ENCODE measurements around the gene RAD51B. TPM values are rescaled to one million over a fixed set of nuclear protein-coding genes. Genes with fewer than 3 reads are reported as not detected.
A peak's percentile ranks its signal among the peaks of the same experiment; 100 is the strongest.

RAD51B gene
- total and polyA plus RNA-seq, 4 donors, result 2.5 to 95.0 (median 9.6) TPM

DNA sequence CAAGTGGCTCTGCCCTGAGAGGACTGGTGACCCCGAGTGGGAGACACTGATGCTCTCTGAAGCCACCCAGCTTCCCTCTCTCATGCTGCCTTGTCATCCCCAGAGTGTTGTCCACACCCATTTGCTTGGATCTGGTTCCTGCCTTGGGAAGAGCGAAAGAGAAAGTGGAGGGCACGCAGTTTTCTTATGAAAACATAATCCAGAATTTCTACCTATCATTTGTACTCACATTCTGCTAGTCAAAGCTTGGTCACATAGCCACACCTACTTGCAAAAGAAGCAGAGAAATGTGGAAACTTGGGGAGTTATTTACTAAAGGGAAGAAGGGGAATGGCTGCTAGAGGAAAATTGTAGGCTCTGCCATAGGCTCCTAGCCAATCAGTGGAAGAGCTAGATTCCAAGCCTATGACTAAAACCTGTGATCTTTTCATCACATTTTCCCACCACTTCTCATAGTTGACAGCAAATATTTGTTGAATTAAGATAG is 647.0 kb downstream of the RAD51B start:
- Histone ChIP-seq H3K9me3 (ENCODE audit: control insufficient read depth in 4 of 4, insufficient read depth in 3 of 4, low read length in 3 of 4) (no peaks in the 10 kb centered on the region), H3K36me3 (ENCODE audit: control insufficient read depth in 4 of 4, insufficient read depth in 4 of 4, low read length in 4 of 4) (no peaks in the 10 kb centered on the region), H3K27me3 (ENCODE audit: control insufficient read depth in 3 of 3, insufficient read depth in 3 of 3, low read length in 2 of 3) (no peaks in the 10 kb centered on the region), H3K9ac (ENCODE audit: insufficient read depth in 1 of 2, low read length in 2 of 2) (no peak overlapping the region), H3K4me3 (no peak overlapping the region), H3K27ac (ENCODE audit: low read depth in 1 of 2, low read length in 1 of 2) (peak overlapping the region in 1 of 2 donors; percentile 78), H3K4me1 (ENCODE audit: control insufficient read depth in 5 of 5, insufficient read depth in 5 of 5, low read length in 5 of 5) (peaks cover 3 to 15% (median 5%) of the 10 kb centered on the region in 5 donors)
- DNase-seq (peak in 1 of 3 donors; percentile 61), ATAC-seq (ENCODE audit: insufficient read depth, low FRiP score) (peak; percentile 75)
- TF ChIP-seq, protein P1, sequence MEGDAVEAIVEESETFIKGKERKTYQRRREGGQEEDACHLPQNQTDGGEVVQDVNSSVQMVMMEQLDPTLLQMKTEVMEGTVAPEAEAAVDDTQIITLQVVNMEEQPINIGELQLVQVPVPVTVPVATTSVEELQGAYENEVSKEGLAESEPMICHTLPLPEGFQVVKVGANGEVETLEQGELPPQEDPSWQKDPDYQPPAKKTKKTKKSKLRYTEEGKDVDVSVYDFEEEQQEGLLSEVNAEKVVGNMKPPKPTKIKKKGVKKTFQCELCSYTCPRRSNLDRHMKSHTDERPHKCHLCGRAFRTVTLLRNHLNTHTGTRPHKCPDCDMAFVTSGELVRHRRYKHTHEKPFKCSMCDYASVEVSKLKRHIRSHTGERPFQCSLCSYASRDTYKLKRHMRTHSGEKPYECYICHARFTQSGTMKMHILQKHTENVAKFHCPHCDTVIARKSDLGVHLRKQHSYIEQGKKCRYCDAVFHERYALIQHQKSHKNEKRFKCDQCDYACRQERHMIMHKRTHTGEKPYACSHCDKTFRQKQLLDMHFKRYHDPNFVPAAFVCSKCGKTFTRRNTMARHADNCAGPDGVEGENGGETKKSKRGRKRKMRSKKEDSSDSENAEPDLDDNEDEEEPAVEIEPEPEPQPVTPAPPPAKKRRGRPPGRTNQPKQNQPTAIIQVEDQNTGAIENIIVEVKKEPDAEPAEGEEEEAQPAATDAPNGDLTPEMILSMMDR (IDR thresholded peaks at IDR 0.05; ENCODE audit: control extremely low read depth, extremely low read depth), result no peak
- WGBS, 2 donors, result 66 to 77% methylated on average over 3 of the region's 3 CpGs

DNA sequence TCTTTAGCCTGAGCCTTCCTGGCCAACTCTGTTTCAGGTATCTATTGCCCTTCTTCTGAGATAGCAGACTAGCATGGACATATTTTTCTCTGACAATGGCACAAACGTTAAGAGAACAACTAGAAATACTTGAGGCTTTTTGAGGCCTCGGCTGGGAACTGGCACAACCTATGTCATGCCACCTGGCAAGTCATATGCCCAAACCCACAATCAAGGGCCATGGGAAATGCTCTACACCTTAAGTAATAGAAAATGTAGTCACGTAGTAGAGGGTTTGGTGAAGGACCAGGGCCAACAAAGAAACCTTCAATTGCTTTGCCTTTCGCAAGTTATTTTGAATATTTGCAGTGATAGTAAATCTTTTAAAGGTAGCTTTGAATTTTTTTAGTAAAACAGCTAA is 647.8 kb downstream of the RAD51B start:
- Histone ChIP-seq H3K27ac (ENCODE audit: low read depth in 1 of 2, low read length in 1 of 2) (peak overlapping the region in 1 of 2 donors; percentile 21), H3K9ac (ENCODE audit: insufficient read depth in 1 of 2, low read length in 2 of 2) (no peak overlapping the region), H3K4me1 (ENCODE audit: control insufficient read depth in 5 of 5, insufficient read depth in 5 of 5, low read length in 5 of 5) (peaks cover 3 to 20% (median 5%) of the 10 kb centered on the region in 5 donors), H3K27me3 (ENCODE audit: control insufficient read depth in 3 of 3, insufficient read depth in 3 of 3, low read length in 2 of 3) (no peaks in the 10 kb centered on the region), H3K36me3 (ENCODE audit: control insufficient read depth in 4 of 4, insufficient read depth in 4 of 4, low read length in 4 of 4) (no peaks in the 10 kb centered on the region), H3K9me3 (ENCODE audit: control insufficient read depth in 4 of 4, insufficient read depth in 3 of 4, low read length in 3 of 4) (no peaks in the 10 kb centered on the region), H3K4me3 (no peak overlapping the region)
- no peak for ATAC-seq (ENCODE audit: insufficient read depth, low FRiP score)
- WGBS, 2 donors, result 69 to 86% methylated on average over 4 of the region's 4 CpGs
- TF ChIP-seq, protein P1 (IDR thresholded peaks at IDR 0.05; ENCODE audit: control extremely low read depth, extremely low read depth), result no peak
- DNase-seq, result no peak

DNA sequence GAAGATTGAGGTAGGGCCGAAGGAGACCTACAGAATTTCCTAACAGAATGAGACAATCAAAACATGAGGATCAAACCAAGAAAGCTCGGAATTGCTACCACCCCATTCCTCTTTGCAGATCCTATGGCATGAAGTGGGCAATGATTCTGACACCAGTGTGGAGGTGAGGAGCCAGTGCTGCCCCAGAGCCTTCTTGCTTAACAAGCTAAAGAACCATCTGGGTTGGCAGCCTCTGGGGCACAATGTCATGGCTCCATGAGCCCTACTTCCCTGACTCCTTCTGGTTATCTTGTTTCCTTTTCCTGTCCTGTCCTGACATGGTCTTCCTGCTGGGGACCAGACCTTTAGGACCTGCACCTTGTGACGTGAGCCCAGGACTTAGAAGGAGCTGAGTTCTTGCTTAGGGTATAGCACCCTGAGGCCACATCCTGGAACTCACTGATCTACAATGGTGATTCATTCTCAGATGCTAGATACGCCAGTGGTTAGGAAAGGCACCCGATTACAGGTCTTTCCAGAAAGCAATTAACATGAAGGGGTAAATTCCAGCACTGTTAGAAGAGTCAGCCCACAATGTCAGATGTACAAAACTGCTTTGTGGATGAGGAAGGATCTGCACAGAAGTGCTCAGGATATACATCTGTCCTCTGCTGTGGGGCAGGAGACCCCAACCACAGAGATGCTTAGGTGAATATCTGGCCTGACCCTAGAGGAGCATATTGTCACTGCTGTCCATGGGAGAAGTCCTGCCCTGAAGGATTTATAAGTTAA is 649.0 kb downstream of the RAD51B start:
- Histone ChIP-seq H3K4me1 (ENCODE audit: control insufficient read depth in 5 of 5, insufficient read depth in 5 of 5, low read length in 5 of 5) (peaks cover 3 to 29% (median 9%) of the 10 kb centered on the region in 5 donors), H3K27me3 (ENCODE audit: control insufficient read depth in 3 of 3, insufficient read depth in 3 of 3, low read length in 2 of 3) (no peaks in the 10 kb centered on the region), H3K9ac (ENCODE audit: insufficient read depth in 1 of 2, low read length in 2 of 2) (no peak overlapping the region), H3K36me3 (ENCODE audit: control insufficient read depth in 4 of 4, insufficient read depth in 4 of 4, low read length in 4 of 4) (no peaks in the 10 kb centered on the region), H3K4me3 (no peak overlapping the region), H3K27ac (ENCODE audit: low read depth in 1 of 2, low read length in 1 of 2) (peak overlapping the region in 1 of 2 donors; percentile 86), H3K9me3 (ENCODE audit: control insufficient read depth in 4 of 4, insufficient read depth in 3 of 4, low read length in 3 of 4) (no peaks in the 10 kb centered on the region)
- ATAC-seq (ENCODE audit: insufficient read depth, low FRiP score) (no peak), DNase-seq (no peak)
- 82 to 92% methylated on average over 5 of the region's 5 CpGs for WGBS, 2 donors
- TF ChIP-seq, protein P1 (IDR thresholded peaks at IDR 0.05; ENCODE audit: control extremely low read depth, extremely low read depth), result no peak
